NB4 (cell line): Measurements from ENCODE around the gene MTFMT.

Source experiments
- DNase-seq: peaks from one replicate; pipeline ENCODE4 v3.0.0; 2010; ENCODE audit warnings: low read depth
- H3K4me3 ChIP-seq: one replicate; pipeline ENCODE4 v1.5.1; 2011; ENCODE audit warnings: mild to moderate bottlenecking, low read depth, low read length, moderate library complexity
- CTCF ChIP-seq: IDR thresholded peaks from one replicate; pipeline ENCODE4 v1.5.1; 2012; ENCODE audit warnings: low read depth, low read length
- MAX ChIP-seq: IDR thresholded peaks from 2 replicates; pipeline ENCODE4 v1.6.1; 2011; ENCODE audit warnings: low read depth, low read length
- MYC ChIP-seq: IDR thresholded peaks from 2 replicates; pipeline ENCODE4 v1.6.1; 2011; ENCODE audit warnings: low read depth, low read length
- POLR2A ChIP-seq: IDR thresholded peaks from 2 replicates; pipeline ENCODE4 v1.6.1; 2011; ENCODE audit warnings: mild to moderate bottlenecking; ENCODE audit not compliant: insufficient read length; ENCODE audit errors: extremely low read depth

MTFMT gene

GRCh38 chr15:64960153-64960552 lies 69.3 kb downstream of the MTFMT start:
- TF ChIP-seq CTCF, result no peak
- TF ChIP-seq MYC, result no peak
- TF ChIP-seq MAX, result no peak
- no peak for TF ChIP-seq POLR2A
- DNase-seq, result no peak

GRCh38 chr15:64959128-64959527 lies 70.3 kb downstream of the MTFMT start:
- no peak overlapping the region for H3K4me3 ChIP-seq
- no peak for DNase-seq
- no peak for TF ChIP-seq CTCF
- no peak for TF ChIP-seq POLR2A

More at GRCh38 chr15:64960153-64960552, 69.3 kb downstream of the MTFMT start:
- H3K4me3 ChIP-seq, result no peak overlapping the region

- no peak for DNase-seq
- TF ChIP-seq POLR2A, result no peak
- TF ChIP-seq MAX, result no peak
- no peak for TF ChIP-seq CTCF
- no peak for TF ChIP-seq MYC
- no peak overlapping the region for H3K4me3 ChIP-seq
These were observed 75.0 kb downstream of the MTFMT start for GRCh38 chr15:64954395-64954794.

GRCh38 chr15:64951777-64952418 lies 77.5 kb downstream of the MTFMT start:
- no peak for DNase-seq
- H3K4me3 ChIP-seq, result no peak overlapping the region
- TF ChIP-seq MAX, result no peak
- no peak for TF ChIP-seq POLR2A
- TF ChIP-seq CTCF, result no peak
- TF ChIP-seq MYC, result no peak
